WTC11 (cell line): Measurements from ENCODE around the gene ARMC9.

Experiments used
- CTCF ChIP-seq: fragments of 200-600 bp; IDR thresholded peaks from 2 replicates; pipeline ENCODE4 v1.8.0; 2022; ENCODE audit warnings: antibody characterized with exemption
- ESRRA ChIP-seq: sonication (generic); formaldehyde crosslinking; IDR thresholded peaks from 2 replicates; pipeline ENCODE4 v1.8.1; 2022; ENCODE audit warnings: mild to moderate bottlenecking, missing genetic modification reagents, borderline replicate concordance
- GABPB1 ChIP-seq: sonication (generic); formaldehyde crosslinking; IDR thresholded peaks from 2 replicates; pipeline ENCODE4 v1.8.1; 2023; ENCODE audit warnings: mild to moderate bottlenecking, missing genetic modification reagents
- IRF2 ChIP-seq: sonication (generic); formaldehyde crosslinking; IDR thresholded peaks from 2 replicates; pipeline ENCODE4 v1.8.0; 2022; ENCODE audit warnings: low read depth, missing genetic modification reagents, borderline replicate concordance
- NFATC4 ChIP-seq: fragments of 250-450 bp; sonication (Bioruptor Pico); IDR thresholded peaks from 2 replicates; pipeline ENCODE4 v1.9.0; 2021; ENCODE audit warnings: mild to moderate bottlenecking
- NR1H2 ChIP-seq: sonication (generic); formaldehyde crosslinking; IDR thresholded peaks from 2 replicates; pipeline ENCODE4 v1.9.0; 2021; ENCODE audit warnings: mild to moderate bottlenecking, moderate library complexity, missing genetic modification reagents
- SMAD3 ChIP-seq: sonication (generic); formaldehyde crosslinking; IDR thresholded peaks from 2 replicates; pipeline ENCODE4 v1.8.0; 2022; ENCODE audit warnings: missing genetic modification reagents, mild to moderate bottlenecking, borderline replicate concordance
- ZNF121 ChIP-seq: sonication (generic); formaldehyde crosslinking; IDR thresholded peaks from 2 replicates; pipeline ENCODE4 v1.8.0; 2023; ENCODE audit warnings: missing genetic modification reagents
- TF ChIP-seq, protein P1 (sequence below): sonication (generic); formaldehyde crosslinking; IDR thresholded peaks from 2 replicates; pipeline ENCODE4 v1.8.0; 2022; ENCODE audit warnings: mild to moderate bottlenecking, missing genetic modification reagents
- TF ChIP-seq, protein P2 (sequence below): sonication (generic); formaldehyde crosslinking; IDR thresholded peaks from 2 replicates; pipeline ENCODE4 v1.8.1; 2023; ENCODE audit warnings: mild to moderate bottlenecking, missing genetic modification reagents

DNA sequence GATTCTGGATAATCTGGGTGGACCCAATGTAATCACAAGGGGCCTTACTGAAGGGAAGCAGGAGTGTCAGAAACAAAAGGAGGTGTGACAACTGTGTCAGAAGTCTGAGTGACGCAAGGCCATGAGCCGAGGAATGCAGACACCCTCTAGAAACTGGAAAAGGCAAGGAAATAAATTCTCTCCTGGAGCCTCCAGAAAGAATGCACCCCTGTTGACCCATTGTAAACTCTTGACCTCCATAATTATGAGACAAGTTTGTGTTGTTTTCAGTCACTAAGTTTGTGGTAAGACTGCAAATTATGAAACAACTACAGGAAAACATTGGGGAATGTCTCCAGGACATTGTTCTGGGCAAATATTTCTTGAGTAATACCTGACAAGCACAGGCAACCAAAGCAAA, 149.7 kb downstream of the ARMC9 start:
- TF ChIP-seq, protein P1, sequence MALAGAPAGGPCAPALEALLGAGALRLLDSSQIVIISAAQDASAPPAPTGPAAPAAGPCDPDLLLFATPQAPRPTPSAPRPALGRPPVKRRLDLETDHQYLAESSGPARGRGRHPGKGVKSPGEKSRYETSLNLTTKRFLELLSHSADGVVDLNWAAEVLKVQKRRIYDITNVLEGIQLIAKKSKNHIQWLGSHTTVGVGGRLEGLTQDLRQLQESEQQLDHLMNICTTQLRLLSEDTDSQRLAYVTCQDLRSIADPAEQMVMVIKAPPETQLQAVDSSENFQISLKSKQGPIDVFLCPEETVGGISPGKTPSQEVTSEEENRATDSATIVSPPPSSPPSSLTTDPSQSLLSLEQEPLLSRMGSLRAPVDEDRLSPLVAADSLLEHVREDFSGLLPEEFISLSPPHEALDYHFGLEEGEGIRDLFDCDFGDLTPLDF, result no peak
- no peak for TF ChIP-seq IRF2 (CRISPR knock-in tag)
- TF ChIP-seq CTCF, result no peak
- no peak for TF ChIP-seq NR1H2
- no peak for TF ChIP-seq ZNF121 (CRISPR knock-in tag)
- TF ChIP-seq, protein P2, sequence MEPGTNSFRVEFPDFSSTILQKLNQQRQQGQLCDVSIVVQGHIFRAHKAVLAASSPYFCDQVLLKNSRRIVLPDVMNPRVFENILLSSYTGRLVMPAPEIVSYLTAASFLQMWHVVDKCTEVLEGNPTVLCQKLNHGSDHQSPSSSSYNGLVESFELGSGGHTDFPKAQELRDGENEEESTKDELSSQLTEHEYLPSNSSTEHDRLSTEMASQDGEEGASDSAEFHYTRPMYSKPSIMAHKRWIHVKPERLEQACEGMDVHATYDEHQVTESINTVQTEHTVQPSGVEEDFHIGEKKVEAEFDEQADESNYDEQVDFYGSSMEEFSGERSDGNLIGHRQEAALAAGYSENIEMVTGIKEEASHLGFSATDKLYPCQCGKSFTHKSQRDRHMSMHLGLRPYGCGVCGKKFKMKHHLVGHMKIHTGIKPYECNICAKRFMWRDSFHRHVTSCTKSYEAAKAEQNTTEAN (CRISPR knock-in tag), result no peak
- TF ChIP-seq GABPB1 (CRISPR knock-in tag), result no peak
- no peak for TF ChIP-seq NFATC4
- TF ChIP-seq ESRRA (CRISPR knock-in tag), result no peak
- TF ChIP-seq SMAD3 (CRISPR knock-in tag), result no peak
